ENCODE data around the gene FXN.

The FXN gene

DNA sequence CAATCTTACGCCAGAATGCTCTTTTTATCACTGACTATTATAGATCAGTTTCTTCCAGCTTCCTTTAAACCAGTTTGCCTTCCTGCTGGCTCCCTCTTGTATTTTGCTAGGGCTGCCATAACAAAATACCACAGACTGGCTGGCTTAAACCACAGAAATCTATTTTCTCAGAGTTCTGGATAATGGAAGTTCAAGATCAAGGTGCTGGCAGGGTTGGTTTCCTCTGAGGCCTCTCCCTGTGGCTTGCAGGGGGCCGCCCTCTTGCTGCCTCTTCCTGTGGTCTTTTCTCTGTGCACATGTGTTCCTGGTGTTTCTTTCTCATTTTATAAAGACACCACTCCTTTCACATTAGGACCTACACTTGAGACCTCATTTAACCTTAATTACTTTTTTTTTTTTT is 6.8 kb upstream of the FXN start:
- DNase-seq, result no peak
- no peaks in the 10 kb centered on the region for H3K9me3 ChIP-seq (ENCODE audit: severe bottlenecking)
- H3K27ac ChIP-seq, result no peak overlapping the region
- no peak for TF ChIP-seq CTCF (IDR thresholded peaks at IDR 0.05; ENCODE audit: low read depth, low read length)
- no peaks in the 10 kb centered on the region for H3K36me3 ChIP-seq
- H3K27me3 ChIP-seq (ENCODE audit: insufficient read depth, low read depth, severe bottlenecking), result peaks cover 3% of the 10 kb centered on the region
- no peak overlapping the region for H3K4me3 ChIP-seq (ENCODE audit: low read depth, low read length)

GRCh38 chr9:69029535-69029934 is 6.0 kb upstream of the FXN start:
- Histone ChIP-seq H3K27me3 (ENCODE audit: insufficient read depth, low read depth, severe bottlenecking) (peaks cover 3% of the 10 kb centered on the region), H3K27ac (no peak overlapping the region), H3K36me3 (no peaks in the 10 kb centered on the region), H3K9me3 (ENCODE audit: severe bottlenecking) (no peaks in the 10 kb centered on the region), H3K4me3 (ENCODE audit: low read depth, low read length) (no peak overlapping the region)
- DNase-seq, result no peak
- no peak for TF ChIP-seq CTCF (IDR thresholded peaks at IDR 0.05; ENCODE audit: low read depth, low read length)

DNA sequence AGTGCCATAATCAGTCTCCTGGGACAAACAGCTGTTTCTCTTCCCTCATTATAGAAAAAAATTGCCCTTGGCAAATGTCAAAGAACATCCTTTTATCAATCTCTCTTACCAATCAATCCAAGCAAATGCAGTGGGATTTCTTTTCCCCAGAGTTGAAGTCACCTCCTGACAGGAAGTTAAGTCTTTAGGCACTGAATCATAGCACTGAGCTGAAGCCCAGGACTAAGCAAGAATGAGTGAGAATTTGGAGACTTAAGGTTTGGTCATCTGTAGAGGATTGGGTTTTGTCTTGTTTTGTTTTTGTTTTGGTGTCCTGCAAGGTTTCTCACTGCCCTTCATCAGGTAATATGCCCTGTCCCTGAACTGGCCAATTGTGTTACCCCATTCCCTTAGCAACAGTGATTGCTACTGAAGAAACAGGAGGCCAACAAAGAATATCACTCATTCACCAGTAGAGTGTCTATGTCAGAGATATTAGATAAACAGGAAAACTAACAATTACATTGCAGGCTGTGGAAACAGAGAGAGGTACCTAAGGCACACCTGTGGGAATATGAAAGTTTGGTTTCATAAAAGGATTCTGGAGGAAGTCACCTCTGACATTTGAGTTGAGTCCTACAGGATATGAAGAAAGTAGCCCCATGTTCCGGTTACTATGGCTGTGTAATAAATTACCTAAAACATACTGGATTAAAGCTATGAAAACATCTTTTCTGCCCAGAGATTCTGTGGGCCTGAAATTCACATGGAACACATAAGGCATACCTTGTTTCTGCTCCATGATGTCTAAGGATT is 4.5 kb upstream of the FXN start:
- H3K27me3 ChIP-seq (ENCODE audit: insufficient read depth, low read depth, severe bottlenecking), result peaks cover under 1% of the 10 kb centered on the region
- H3K36me3 ChIP-seq, result no peaks in the 10 kb centered on the region
- no peak for DNase-seq
- H3K9me3 ChIP-seq (ENCODE audit: severe bottlenecking), result no peaks in the 10 kb centered on the region
- no peak for TF ChIP-seq CTCF (IDR thresholded peaks at IDR 0.05; ENCODE audit: low read depth, low read length)
- H3K27ac ChIP-seq, result no peak overlapping the region
- no peak overlapping the region for H3K4me3 ChIP-seq (ENCODE audit: low read depth, low read length)

DNA sequence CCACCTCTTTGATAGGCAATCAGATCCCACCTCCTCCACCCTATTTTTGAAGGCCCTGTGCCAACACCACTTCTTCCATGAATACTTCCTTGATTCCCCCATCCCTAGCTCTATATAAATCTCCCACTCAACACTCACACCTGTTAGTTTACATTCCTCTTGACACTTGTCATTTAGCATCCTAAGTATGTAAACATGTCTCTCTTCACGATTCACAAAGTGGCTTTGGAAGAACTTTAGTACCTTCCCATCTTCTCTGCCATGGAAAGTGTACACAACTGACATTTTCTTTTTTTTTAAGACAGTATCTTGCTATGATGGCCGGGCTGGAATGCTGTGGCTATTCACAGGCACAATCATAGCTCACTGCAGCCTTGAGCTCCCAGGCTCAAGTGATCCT is 1.5 kb upstream of the FXN start:
- Histone ChIP-seq H3K9me3 (ENCODE audit: severe bottlenecking) (no peaks in the 10 kb centered on the region), H3K4me3 (ENCODE audit: low read depth, low read length) (no peak overlapping the region), H3K27me3 (ENCODE audit: insufficient read depth, low read depth, severe bottlenecking) (no peaks in the 10 kb centered on the region), H3K36me3 (no peaks in the 10 kb centered on the region), H3K27ac (no peak overlapping the region)
- DNase-seq, result no peak
- TF ChIP-seq CTCF (IDR thresholded peaks at IDR 0.05; ENCODE audit: low read depth, low read length), result no peak

GRCh38 chr9:69036309-69036708 is 757 bp downstream of the FXN start:
- peak overlapping the region; percentile 62 for H3K4me3 ChIP-seq (ENCODE audit: low read depth, low read length)
- DNase-seq, result no peak
- H3K36me3 ChIP-seq, result no peaks in the 10 kb centered on the region
- no peaks in the 10 kb centered on the region for H3K27me3 ChIP-seq (ENCODE audit: insufficient read depth, low read depth, severe bottlenecking)
- no peaks in the 10 kb centered on the region for H3K9me3 ChIP-seq (ENCODE audit: severe bottlenecking)
- no peak for TF ChIP-seq CTCF (IDR thresholded peaks at IDR 0.05; ENCODE audit: low read depth, low read length)
- peak overlapping the region; percentile 89 for H3K27ac ChIP-seq

DNA sequence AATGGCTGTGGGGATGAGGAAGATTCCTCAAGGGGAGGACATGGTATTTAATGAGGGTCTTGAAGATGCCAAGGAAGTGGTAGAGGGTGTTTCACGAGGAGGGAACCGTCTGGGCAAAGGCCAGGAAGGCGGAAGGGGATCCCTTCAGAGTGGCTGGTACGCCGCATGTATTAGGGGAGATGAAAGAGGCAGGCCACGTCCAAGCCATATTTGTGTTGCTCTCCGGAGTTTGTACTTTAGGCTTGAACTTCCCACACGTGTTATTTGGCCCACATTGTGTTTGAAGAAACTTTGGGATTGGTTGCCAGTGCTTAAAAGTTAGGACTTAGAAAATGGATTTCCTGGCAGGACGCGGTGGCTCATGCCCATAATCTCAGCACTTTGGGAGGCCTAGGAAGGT is 1.2 kb downstream of the FXN start:
- H3K27ac ChIP-seq, result no peak overlapping the region
- H3K36me3 ChIP-seq, result no peaks in the 10 kb centered on the region
- no peaks in the 10 kb centered on the region for H3K27me3 ChIP-seq (ENCODE audit: insufficient read depth, low read depth, severe bottlenecking)
- DNase-seq, result no peak
- H3K9me3 ChIP-seq (ENCODE audit: severe bottlenecking), result no peaks in the 10 kb centered on the region
- no peak for TF ChIP-seq CTCF (IDR thresholded peaks at IDR 0.05; ENCODE audit: low read depth, low read length)
- H3K4me3 ChIP-seq (ENCODE audit: low read depth, low read length), result no peak overlapping the region
